ENCODE measurements around the gene GPR34. TPM values are rescaled to one million over a fixed set of nuclear protein-coding genes. Genes with fewer than 3 reads are reported as not detected.
"Not testable (repeated sequence)": the region's sequence is repeated elsewhere in the genome, so short reads cannot be mapped to it uniquely, and the experiment has no call there.

GPR34 gene
- total and polyA plus RNA-seq, 4 donors = 4.4 to 36.2 (median 20.5) TPM

- ATAC-seq (ENCODE audit: low FRiP score) (no peak), DNase-seq (no peak)
- intact Hi-C loops (cut with DNase I) = loop anchor here (5.0 kb wide), 1 partner anchor 150 kb away; no protein-coding TSS in a partner anchor
- H3K27ac ChIP-seq (ENCODE audit: low read depth in 1 of 2, low read length in 2 of 2) = no peak overlapping the region
- H3K4me3 ChIP-seq (ENCODE audit: low read length in 2 of 2) = no peak overlapping the region
- no peaks in the 10 kb centered on the region for H3K27me3 ChIP-seq (ENCODE audit: control insufficient read depth in 1 of 2, insufficient read depth in 2 of 2, low read length in 1 of 2)
- WGBS, 2 donors = 42 to 94% methylated on average over 1 of the region's 1 CpG
- no peaks in the 10 kb centered on the region for H3K36me3 ChIP-seq (ENCODE audit: control insufficient read depth in 1 of 2, insufficient read depth in 2 of 2, low read length in 1 of 2)
- peaks cover 0 to 2% of the 10 kb centered on the region in 2 donors for H3K4me1 ChIP-seq (ENCODE audit: control insufficient read depth in 1 of 2, insufficient read depth in 2 of 2, low read length in 2 of 2)
- no peaks in the 10 kb centered on the region for H3K9me3 ChIP-seq (ENCODE audit: control insufficient read depth, low read length)
Measured at GRCh38 chrX:41707218-41707617, 18.4 kb downstream of the GPR34 start.

GRCh38 chrX:41708486-41708885 lies 19.7 kb downstream of the GPR34 start:
- ATAC-seq (ENCODE audit: low FRiP score) = no peak
- Histone ChIP-seq H3K9me3 (ENCODE audit: control insufficient read depth, low read length) (no peaks in the 10 kb centered on the region), H3K27ac (ENCODE audit: low read depth in 1 of 2, low read length in 2 of 2) (no peak overlapping the region), H3K27me3 (ENCODE audit: control insufficient read depth in 1 of 2, insufficient read depth in 2 of 2, low read length in 1 of 2) (no peaks in the 10 kb centered on the region), H3K4me3 (ENCODE audit: low read length in 2 of 2) (no peak overlapping the region), H3K4me1 (ENCODE audit: control insufficient read depth in 1 of 2, insufficient read depth in 2 of 2, low read length in 2 of 2) (peaks cover 0 to 2% of the 10 kb centered on the region in 2 donors), H3K36me3 (ENCODE audit: control insufficient read depth in 1 of 2, insufficient read depth in 2 of 2, low read length in 1 of 2) (no peaks in the 10 kb centered on the region)
- no peak for DNase-seq
- intact Hi-C loops (cut with DNase I) = loop anchor here (5.0 kb wide), 1 partner anchor 151 kb away; no protein-coding TSS in a partner anchor
- 28 to 42% methylated on average over 3 of the region's 3 CpGs for WGBS, 2 donors

- Histone ChIP-seq H3K4me3 (ENCODE audit: low read length in 2 of 2) (no peak overlapping the region), H3K27ac (ENCODE audit: low read depth in 1 of 2, low read length in 2 of 2) (no peak overlapping the region), H3K36me3 (ENCODE audit: control insufficient read depth in 1 of 2, insufficient read depth in 2 of 2, low read length in 1 of 2) (no peaks in the 10 kb centered on the region), H3K9me3 (ENCODE audit: control insufficient read depth, low read length) (no peaks in the 10 kb centered on the region), H3K4me1 (ENCODE audit: control insufficient read depth in 1 of 2, insufficient read depth in 2 of 2, low read length in 2 of 2) (no peaks in the 10 kb centered on the region), H3K27me3 (ENCODE audit: control insufficient read depth in 1 of 2, insufficient read depth in 2 of 2, low read length in 1 of 2) (no peaks in the 10 kb centered on the region)
- DNase-seq (no peak), ATAC-seq (ENCODE audit: low FRiP score) (no peak)
- intact Hi-C loops (cut with DNase I) = no loop called here
- 77 to 94% methylated on average over 5 of the region's 5 CpGs for WGBS, 2 donors
Measured at GRCh38 chrX:41711021-41711667, 22.4 kb downstream of the GPR34 start.

- Histone ChIP-seq H3K27me3 (ENCODE audit: control insufficient read depth in 1 of 2, insufficient read depth in 2 of 2, low read length in 1 of 2) (no peaks in the 10 kb centered on the region), H3K4me1 (ENCODE audit: control insufficient read depth in 1 of 2, insufficient read depth in 2 of 2, low read length in 2 of 2) (no peaks in the 10 kb centered on the region), H3K9me3 (ENCODE audit: control insufficient read depth, low read length) (no peaks in the 10 kb centered on the region), H3K4me3 (ENCODE audit: low read length in 2 of 2) (no peak overlapping the region), H3K27ac (ENCODE audit: low read depth in 1 of 2, low read length in 2 of 2) (no peak overlapping the region), H3K36me3 (ENCODE audit: control insufficient read depth in 1 of 2, insufficient read depth in 2 of 2, low read length in 1 of 2) (no peaks in the 10 kb centered on the region)
- ATAC-seq (ENCODE audit: low FRiP score) (no peak), DNase-seq (no peak)
- 45 to 71% methylated on average over 5 of the region's 5 CpGs for WGBS, 2 donors
- intact Hi-C loops (cut with DNase I) = no loop called here
Measured at GRCh38 chrX:41716222-41716621, 27.4 kb downstream of the GPR34 start.

- ATAC-seq (ENCODE audit: low FRiP score) = no peak
- H3K9me3 ChIP-seq (ENCODE audit: control insufficient read depth, low read length) = no peaks in the 10 kb centered on the region
- H3K27me3 ChIP-seq (ENCODE audit: control insufficient read depth in 1 of 2, insufficient read depth in 2 of 2, low read length in 1 of 2) = no peaks in the 10 kb centered on the region
- H3K27ac ChIP-seq (ENCODE audit: low read depth in 1 of 2, low read length in 2 of 2) = no peak overlapping the region
- no peak overlapping the region for H3K4me3 ChIP-seq (ENCODE audit: low read length in 2 of 2)
- intact Hi-C loops (cut with DNase I) = no loop called here
- no peaks in the 10 kb centered on the region for H3K4me1 ChIP-seq (ENCODE audit: control insufficient read depth in 1 of 2, insufficient read depth in 2 of 2, low read length in 2 of 2)
- no peaks in the 10 kb centered on the region for H3K36me3 ChIP-seq (ENCODE audit: control insufficient read depth in 1 of 2, insufficient read depth in 2 of 2, low read length in 1 of 2)
- WGBS, 2 donors = 87 to 88% methylated on average over 12 of the region's 12 CpGs
- no peak for DNase-seq
Measured at GRCh38 chrX:41716767-41717473, 28.1 kb downstream of the GPR34 start.

GRCh38 chrX:41718481-41719235 lies 29.9 kb downstream of the GPR34 start:
- WGBS, 2 donors = 58 to 59% methylated on average over 4 of the region's 4 CpGs
- Histone ChIP-seq H3K36me3 (ENCODE audit: control insufficient read depth in 1 of 2, insufficient read depth in 2 of 2, low read length in 1 of 2) (no peaks in the 10 kb centered on the region), H3K4me3 (ENCODE audit: low read length in 2 of 2) (no peak overlapping the region), H3K27me3 (ENCODE audit: control insufficient read depth in 1 of 2, insufficient read depth in 2 of 2, low read length in 1 of 2) (no peaks in the 10 kb centered on the region), H3K9me3 (ENCODE audit: control insufficient read depth, low read length) (no peaks in the 10 kb centered on the region), H3K27ac (ENCODE audit: low read depth in 1 of 2, low read length in 2 of 2) (no peak overlapping the region), H3K4me1 (ENCODE audit: control insufficient read depth in 1 of 2, insufficient read depth in 2 of 2, low read length in 2 of 2) (no peaks in the 10 kb centered on the region)
- intact Hi-C loops (cut with DNase I) = no loop called here
- ATAC-seq (ENCODE audit: low FRiP score) (no peak), DNase-seq (no peak)

GRCh38 chrX:41719610-41720009 lies 30.8 kb downstream of the GPR34 start:
- H3K27ac ChIP-seq (ENCODE audit: low read depth in 1 of 2, low read length in 2 of 2); H3K4me1 ChIP-seq (ENCODE audit: control insufficient read depth in 1 of 2, insufficient read depth in 2 of 2, low read length in 2 of 2); H3K36me3 ChIP-seq (ENCODE audit: control insufficient read depth in 1 of 2, insufficient read depth in 2 of 2, low read length in 1 of 2); H3K27me3 ChIP-seq (ENCODE audit: control insufficient read depth in 1 of 2, insufficient read depth in 2 of 2, low read length in 1 of 2); intact Hi-C loops (cut with DNase I); H3K9me3 ChIP-seq (ENCODE audit: control insufficient read depth, low read length); DNase-seq; ATAC-seq (ENCODE audit: low FRiP score); H3K4me3 ChIP-seq (ENCODE audit: low read length in 2 of 2): not testable (repeated sequence)
- 71 to 83% methylated on average over 6 of the region's 6 CpGs for WGBS, 2 donors

GRCh38 chrX:41720125-41720779 lies 31.5 kb downstream of the GPR34 start:
- no peak for ATAC-seq (ENCODE audit: low FRiP score)
- DNase-seq = no peak
- H3K36me3 ChIP-seq (ENCODE audit: control insufficient read depth in 1 of 2, insufficient read depth in 2 of 2, low read length in 1 of 2) = no peaks in the 10 kb centered on the region
- H3K27ac ChIP-seq (ENCODE audit: low read depth in 1 of 2, low read length in 2 of 2) = no peak overlapping the region
- intact Hi-C loops (cut with DNase I) = no loop called here
- 33 to 49% methylated on average over 3 of the region's 3 CpGs for WGBS, 2 donors
- no peak overlapping the region for H3K4me3 ChIP-seq (ENCODE audit: low read length in 2 of 2)
- no peaks in the 10 kb centered on the region for H3K9me3 ChIP-seq (ENCODE audit: control insufficient read depth, low read length)
- no peaks in the 10 kb centered on the region for H3K4me1 ChIP-seq (ENCODE audit: control insufficient read depth in 1 of 2, insufficient read depth in 2 of 2, low read length in 2 of 2)
- no peaks in the 10 kb centered on the region for H3K27me3 ChIP-seq (ENCODE audit: control insufficient read depth in 1 of 2, insufficient read depth in 2 of 2, low read length in 1 of 2)
